Endometrium (tissue), 2 donors: ENCODE data around the gene RAD21L1.

Experiments
- FAIRE-seq: peaks from 2 replicates; lab custom pipeline; 2012; peaks lifted over from hg19 to GRCh38; lab: Jason Lieb, UNC
- donor health status: control.
- donor health status: control.

The RAD21L1 gene

DNA sequence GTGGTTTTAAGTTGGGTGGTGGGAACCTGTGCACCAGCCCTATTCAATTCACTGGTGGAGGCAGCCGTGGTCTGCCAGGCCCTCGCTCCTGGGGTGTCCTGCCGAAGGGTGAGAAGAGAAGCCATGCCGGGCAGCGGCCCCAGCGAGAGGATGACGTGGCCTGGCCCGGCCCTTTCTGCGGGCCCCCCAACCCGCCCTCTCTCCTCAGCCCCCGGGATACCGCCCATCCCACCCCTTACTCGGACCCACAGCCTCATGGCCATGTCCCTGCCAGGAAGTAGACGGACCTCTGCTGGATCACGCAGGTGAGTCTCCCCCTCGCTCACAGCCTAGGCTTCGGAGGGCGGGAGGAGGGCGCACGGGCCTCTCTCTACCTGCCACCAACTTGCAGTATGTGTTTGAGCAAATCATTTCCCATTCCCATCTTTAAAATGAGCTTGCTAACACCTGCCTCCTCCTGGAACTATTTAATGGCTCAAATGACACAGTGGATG lies 70.3 kb downstream of the RAD21L1 start:
- no peak for FAIRE-seq

DNA sequence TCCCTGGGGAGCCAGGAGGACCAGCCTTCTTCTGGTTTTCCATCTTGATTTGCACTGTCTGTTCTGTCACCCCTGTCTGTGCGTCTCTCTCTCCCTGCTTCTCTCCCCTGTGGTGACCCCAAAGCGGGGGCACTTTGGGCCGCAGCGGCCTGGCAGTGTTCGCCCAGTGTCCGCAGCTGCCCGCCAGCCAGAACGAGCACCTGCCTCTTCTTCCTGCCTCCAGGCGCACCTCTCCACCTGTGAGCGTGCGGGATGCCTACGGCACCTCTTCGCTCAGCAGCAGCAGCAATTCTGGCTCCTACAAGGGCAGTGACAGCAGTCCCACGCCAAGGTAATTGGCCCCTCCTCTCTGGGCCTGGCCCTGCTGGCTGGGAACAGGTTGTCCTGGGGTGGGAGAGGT lies 71.1 kb downstream of the RAD21L1 start:
- no peak for FAIRE-seq

- no peak for FAIRE-seq
These were observed 71.6 kb downstream of the RAD21L1 start for GRCh38 chr20:1297486-1297885.

DNA sequence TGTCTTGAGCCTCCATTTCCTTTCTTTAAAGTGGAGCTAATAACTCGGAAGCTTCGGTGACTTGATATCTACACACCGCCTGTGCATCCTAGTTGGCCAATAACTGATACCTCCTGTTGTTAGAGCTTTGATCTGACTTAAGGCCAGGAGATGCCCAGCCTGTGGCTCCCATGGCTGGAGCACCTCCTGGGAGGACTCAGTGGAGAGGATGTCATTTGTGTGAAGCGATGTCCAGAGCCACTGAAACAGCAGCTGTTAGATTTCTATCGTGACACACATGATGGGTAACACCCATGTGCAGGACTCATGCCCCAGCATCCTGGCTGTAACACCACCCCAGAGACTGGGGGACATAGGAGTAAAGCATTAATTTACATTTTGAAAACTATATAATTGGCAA lies 72.3 kb downstream of the RAD21L1 start:
- FAIRE-seq = no peak

DNA sequence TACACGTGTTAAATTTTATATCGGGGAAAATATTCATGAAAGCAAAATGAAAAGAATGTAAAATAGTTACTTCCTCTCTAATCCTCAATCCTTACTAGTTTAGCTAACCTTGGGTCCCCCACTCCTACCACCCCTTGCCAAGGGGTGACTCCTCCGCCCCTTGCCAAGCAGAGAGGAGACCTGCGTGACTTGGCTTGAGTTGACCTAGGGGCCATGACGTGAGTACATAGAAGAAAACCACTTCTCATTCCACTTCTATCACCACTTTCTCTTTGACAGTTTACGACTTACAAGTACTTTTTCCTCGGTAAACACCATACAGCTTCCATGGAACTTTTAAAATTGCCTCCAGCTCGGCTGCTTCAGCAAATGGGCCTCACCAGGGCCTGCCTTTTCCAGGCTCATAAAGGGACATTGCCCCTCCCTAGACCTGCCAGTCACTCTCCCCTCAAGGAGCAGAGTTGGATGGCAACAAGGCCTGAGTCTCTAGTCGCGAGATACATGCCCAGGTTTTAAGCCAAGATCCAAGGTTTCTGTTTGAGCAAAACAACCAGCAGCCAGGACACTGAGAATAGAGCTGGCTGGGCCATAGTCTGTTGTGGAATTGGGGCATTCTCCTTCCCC lies 73.2 kb downstream of the RAD21L1 start:
- FAIRE-seq = no peak

DNA sequence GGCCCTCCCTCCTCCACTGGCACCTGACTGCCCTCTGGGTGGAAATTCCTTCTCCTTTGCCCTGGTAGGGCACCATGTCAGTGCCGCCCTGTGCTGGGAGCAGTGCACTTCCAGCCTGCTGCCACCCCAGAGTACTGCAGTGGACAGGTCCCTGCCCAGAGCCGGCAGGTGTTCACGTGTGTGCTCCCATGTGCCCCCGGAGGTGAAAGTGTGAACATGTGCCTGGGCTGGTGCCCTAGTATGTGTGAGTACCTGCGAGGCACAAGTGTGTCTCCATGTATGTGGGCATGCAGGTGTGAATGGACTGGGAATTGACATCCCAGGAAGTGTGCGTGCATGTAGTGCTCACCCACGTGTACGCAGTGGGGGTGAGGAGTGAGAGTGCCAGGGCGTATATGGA lies 73.7 kb downstream of the RAD21L1 start:
- FAIRE-seq = no peak

- no peak for FAIRE-seq
These were observed 74.4 kb downstream of the RAD21L1 start for GRCh38 chr20:1300083-1300840.

GRCh38 chr20:1301031-1301529 lies 75.2 kb downstream of the RAD21L1 start:
- no peak for FAIRE-seq

GRCh38 chr20:1302685-1303541 lies 77.1 kb downstream of the RAD21L1 start:
- FAIRE-seq = no peak

DNA sequence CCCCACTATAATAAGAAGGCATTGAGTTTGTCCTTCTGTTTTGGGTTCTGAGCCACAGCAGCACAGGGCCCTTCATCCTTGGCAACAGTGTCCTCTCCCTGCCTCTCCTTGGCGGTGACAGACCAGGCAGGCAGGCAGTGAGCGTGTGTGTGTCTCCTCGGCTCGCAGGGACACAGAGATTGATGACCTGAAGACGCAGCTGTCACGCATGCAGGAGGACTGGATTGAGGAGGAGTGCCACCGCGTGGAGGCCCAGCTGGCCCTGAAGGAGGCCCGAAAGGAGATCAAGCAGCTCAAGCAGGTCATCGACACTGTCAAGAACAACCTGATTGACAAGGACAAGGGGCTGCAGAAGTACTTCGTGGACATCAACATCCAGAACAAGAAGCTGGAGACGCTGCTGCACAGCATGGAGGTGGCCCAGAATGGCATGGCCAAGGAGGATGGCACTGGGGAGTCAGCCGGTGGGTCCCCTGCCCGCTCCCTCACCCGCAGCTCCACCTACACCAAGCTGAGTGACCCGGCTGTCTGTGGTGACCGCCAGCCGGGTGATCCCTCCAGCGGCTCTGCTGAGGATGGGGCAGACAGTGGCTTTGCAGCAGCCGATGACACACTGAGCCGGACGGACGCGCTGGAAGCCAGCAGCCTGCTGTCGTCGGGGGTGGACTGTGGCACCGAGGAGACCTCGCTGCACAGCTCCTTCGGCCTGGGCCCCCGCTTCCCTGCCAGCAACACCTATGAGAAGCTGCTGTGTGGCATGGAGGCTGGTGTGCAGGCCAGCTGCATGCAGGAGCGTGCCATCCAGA lies 79.1 kb downstream of the RAD21L1 start:
- FAIRE-seq = no peak
